Renal cortex interstitium (tissue), 11 donors: ENCODE measurements around the gene ITPRIPL1. TPM values are rescaled to one million over a fixed set of nuclear protein-coding genes. Genes with fewer than 3 reads are reported as not detected.
A peak's percentile ranks its signal among the peaks of the same experiment; 100 is the strongest.

Source experiments
- DNase-seq, 11 donors: peaks; one replicate each; pipeline ENCODE4 v3.0.0-alpha.2; 2013; ENCODE audit warnings: low read depth in 9 of 11, low spot score in 4 of 11; ENCODE audit errors: extremely low read depth in 1 of 11
- polyA plus RNA-seq, 3 donors: library from polyadenylated mRNA; unstranded; fragments of 120-200 nt; gene quantifications; one replicate each; pipeline ENCODE4 v1.2.1, GENCODE V29; 2013; ENCODE audit not compliant: insufficient read length in 3 of 3

ITPRIPL1 gene
- polyA plus RNA-seq, 3 donors = 3.8 to 5.1 (median 4.4) TPM

DNA sequence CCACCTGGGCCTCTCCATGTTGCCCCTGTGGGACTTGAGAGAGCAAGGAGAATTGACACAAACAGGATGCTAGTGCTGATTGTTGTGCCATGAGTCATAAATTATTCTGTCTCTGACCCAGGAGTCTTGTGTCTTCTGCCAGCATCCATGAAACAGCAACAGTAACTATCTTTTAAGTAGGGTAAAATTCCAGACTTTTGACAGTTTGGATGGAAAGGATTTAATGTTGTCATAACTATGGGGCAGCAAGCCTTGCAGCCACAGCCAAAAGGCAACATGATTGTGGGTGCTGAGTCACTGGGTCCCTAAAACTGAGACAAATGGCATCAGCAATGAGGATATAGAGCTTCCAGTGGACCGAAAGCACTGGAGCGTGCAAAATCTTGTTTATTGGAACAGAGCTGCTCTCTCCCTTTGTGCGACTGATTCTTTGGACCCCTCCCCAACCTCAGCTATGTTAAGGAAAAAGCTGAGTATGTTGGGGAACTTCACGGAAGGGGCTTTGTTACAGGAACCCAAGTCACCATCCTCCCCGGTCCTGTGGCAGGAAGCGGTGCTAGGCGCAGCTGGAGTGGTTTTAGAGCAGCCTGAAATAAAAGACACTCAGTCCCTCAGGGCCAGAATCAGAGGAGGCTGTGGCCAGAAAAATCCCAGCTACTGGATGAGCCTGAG is 9.6 kb upstream of the ITPRIPL1 start:
- DNase-seq = no peak

DNA sequence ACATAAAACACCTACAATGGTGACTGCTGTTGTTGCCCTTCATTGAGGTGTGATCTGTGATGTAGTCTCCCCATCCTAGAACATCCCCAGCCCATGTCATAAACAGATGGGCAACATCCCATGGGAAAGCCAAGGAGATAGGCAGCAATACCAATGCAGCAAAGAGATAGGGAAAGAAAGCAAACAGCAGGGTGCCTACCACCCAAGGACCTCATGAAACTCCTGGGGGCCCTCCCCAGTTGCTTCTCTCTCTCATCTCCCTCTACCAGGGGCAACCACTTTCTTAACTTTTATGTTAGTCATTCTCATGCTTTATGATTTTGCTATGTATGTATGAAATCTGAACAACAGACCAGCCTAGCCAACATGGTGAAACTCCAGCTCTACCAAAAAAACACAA is 8.1 kb upstream of the ITPRIPL1 start:
- DNase-seq = no peak

DNA sequence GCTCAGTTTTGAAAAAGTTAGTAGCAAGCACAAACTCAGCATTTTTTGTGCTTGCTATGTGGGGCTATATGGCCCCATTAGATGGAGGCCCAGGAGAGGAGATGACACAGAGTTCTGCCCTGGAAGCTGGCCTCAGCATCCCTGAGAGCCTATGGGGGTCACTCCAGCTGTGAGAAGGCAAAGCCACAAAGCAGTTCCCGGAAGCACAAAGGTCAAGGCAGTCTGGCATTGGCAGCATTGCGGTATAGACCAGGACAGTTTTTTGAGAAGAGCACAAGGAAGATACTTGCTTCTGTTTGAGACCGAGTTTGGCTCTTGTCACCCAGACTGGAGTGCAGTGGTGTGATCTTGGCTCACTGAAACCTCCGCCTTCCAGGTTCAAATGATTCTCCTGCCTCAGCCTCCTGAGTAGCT is 7.5 kb upstream of the ITPRIPL1 start:
- DNase-seq = no peak

DNA sequence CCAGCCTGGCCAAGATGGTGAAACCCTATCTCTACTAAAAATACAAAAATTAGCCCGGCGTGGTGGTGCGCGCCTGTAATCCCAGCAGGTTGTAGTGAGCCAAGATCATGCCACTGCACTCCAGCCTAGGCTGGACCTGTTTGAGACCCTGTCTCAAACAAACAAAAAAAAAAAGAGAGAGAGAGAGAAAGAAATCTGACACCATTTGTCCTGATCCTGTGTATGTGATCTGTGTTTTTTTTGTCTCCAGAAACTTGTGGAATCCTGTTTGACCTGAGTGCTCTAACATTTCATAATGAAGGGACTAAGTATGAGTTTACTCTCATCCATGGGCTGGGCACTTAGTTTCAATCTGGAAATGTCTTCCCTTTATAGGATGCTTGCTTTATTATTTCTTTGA is 6.4 kb upstream of the ITPRIPL1 start:
- DNase-seq = no peak

DNA sequence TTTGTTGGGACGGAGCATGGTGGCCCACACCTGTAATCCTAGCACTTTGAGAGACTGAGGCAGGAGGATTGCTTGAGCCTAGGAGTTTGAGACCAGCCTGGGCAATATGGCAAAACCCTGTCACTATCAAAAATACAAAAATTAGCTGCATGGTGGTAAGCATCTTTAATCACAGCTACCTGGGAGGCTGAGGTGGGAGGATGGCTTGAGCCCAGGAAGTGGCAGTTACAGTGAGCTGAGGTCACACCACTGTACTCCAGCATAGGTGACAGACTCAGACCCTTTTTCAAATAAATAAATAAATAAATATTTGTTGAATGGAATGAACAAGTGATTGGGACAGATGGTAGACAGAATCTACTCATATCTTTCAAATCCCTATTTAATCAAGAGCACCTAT is 5.7 kb upstream of the ITPRIPL1 start:
- DNase-seq = no peak

DNA sequence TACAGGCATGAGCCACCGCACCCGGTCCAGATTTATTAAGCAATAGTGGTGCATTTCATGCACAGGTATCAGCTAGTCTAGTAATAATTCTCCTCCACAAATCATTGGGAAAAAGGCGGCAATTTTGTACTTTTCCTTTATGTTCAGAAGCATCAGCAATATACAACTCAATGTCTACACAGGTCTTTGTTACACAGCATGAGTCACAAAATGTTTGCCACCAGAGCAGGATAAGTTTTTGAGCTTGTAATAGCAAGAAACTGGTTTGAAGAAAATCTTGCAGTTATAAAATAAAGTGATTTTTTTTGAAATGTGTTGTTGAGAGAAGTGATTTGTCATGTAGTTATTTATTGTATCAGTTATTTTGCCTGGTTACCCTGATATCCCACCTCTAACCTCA is 4.8 kb upstream of the ITPRIPL1 start:
- no peak for DNase-seq

DNA sequence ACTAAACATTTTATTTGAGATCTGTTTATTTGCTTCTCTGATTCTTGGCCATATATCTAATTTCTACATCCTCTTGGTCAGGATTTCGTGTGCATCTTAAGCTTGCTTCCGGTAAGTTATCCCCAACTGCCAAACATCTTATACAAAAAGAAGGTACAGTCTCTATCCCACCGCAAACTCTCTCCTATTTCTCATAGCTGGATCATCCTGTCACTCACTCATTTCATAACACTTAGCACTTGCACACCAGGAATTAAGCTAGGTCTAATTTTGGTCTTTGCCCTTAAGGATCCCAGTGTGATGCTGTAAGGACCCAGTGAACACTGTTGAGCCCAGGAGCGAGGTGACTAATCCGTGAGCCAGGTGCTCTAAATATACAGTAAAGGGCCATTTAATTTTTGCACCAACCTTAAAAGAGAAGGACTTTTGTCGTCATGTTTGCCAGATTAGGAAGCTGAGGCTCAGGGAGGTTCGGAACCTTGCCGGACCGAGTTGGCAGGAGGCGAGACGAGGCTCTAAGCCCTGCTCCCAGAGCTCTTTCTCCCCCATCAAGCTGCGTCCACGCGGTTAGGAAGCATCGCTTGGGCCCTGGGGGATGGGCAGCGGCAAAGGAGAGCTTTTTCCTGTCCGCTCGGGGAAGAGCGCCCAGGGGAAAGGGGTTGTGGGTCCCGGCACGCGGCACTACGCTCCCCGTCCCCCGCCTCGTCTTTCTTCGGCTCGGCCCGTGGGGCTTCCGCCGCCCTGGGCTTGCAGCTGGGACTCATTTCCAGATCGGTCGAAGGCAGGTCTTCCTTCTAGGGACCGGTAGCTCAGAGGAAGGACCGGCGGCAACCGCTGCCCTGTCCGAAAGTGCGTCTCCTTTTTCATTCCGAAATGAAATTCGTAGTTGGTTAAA is 4.1 kb upstream of the ITPRIPL1 start:
- peak in 2 of 11 donors; percentile 26 to 28 for DNase-seq

DNA sequence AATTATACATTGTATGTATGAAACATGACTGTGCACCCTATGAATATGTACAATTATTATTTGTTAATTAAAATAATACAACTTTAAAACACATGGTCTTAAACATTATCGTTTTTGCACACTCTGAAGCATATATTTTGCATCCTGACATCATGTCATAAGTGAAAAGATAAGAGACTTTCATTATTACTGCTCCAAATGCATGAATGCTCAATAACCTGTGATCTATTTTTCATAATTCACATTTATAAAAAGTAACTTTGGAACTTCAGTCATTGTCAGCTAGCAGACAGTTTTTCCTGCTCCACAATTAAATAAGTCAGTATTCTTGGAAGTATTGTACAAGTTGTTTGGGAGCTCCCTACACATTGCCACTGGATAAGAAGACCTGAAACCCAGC is 1.3 kb upstream of the ITPRIPL1 start:
- DNase-seq = no peak

DNA sequence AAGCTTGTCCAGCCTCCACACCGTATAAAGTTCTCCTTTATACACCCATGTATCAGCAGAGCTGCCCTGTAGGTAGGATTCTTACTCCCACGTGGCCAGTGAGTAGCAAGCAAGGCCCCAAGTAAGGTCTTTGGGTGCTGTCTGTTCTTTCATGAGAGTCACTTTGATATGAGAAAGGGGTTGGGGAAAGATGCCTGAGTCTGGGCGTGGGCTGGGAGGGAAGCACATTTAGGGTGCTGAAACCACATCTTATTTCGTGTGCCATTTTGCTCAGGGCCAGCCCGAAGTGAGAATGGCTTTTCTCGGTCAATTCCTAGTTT is 436 bp upstream of the ITPRIPL1 start:
- DNase-seq = no peak

DNA sequence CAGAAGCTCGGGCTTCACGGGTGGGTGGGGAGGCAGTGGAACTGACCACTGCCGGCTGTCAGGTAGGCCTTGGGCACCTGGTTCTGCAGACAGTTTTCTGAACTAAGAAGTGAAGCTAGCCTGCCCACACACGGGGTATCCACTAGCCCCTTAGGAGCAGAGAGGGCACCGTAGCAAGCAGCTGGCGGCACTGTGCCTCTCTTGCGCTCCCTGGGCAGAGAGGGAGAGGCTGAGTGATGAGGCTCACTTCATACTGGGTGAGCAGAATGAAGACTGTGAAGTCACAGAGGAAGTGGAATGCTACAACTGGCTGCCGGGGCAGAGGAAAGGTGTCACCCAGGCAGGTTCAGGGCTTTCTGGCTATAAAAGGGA is 753 bp downstream of the ITPRIPL1 start:
- no peak for DNase-seq

DNA sequence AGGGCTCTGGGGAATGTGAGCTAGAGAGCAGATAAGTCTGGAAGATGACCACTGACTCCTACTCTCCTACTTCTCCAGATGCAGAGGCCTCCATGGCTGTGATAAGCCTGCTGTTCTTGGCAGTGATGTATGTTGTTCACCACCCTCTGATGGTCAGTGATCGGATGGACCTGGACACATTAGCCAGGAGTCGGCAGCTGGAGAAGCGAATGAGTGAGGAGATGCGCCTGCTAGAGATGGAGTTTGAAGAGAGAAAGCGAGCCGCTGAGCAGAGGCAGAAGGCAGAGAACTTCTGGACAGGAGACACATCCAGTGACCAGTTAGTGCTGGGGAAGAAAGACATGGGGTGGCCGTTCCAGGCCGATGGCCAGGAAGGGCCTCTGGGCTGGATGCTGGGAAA is 1.4 kb downstream of the ITPRIPL1 start:
- no peak for DNase-seq

DNA sequence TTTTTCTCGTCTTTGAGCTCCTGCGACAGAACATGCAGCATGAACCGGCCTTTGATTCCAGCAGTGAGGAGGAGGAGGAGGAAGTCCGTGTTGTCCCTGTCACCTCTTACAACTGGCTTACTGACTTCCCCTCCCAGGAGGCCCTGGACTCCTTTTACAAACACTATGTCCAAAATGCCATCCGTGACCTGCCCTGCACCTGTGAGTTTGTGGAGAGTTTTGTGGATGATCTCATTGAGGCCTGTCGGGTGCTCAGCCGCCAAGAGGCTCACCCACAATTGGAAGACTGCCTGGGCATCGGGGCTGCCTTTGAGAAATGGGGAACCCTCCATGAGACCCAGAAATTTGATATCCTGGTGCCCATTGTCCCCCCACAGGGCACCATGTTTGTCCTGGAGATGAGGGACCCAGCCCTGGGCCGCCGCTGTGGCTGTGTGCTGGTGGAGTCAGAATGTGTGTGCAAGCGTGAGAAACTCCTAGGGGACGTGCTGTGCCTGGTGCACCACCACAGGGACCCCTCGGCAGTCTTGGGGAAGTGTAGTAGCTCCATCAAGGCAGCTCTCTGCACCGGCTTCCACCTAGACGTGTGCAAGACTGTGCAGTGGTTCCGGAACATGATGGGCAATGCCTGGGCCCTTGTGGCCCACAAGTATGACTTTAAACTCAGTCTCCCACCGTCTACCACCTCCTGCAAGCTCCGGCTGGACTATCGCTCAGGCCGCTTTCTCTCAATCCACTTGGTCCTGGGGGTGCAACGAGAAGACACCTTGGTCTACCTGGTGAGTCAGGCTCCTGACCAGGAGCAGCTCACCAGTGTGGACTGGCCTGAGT is 2.1 kb downstream of the ITPRIPL1 start:
- DNase-seq = no peak

DNA sequence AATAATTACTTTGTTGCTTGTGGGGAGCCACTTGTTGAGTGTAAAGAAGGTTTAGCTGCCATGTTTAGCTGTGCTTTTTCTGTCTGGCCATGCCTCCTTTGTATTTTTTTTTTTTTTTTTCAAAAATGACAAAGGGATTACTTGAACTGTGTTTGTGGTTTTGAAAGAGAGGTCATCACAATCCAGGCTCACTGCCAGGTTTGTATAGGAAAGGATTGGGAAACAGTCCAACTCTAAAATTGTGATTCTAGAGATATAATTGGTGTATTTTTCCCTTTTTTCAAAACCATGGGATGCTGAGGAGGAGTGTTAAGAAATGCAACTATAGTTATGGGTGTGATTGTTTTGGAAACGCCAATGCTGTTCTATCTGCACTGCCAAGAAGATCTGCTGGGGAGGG is 4.3 kb downstream of the ITPRIPL1 start:
- DNase-seq = no peak

DNA sequence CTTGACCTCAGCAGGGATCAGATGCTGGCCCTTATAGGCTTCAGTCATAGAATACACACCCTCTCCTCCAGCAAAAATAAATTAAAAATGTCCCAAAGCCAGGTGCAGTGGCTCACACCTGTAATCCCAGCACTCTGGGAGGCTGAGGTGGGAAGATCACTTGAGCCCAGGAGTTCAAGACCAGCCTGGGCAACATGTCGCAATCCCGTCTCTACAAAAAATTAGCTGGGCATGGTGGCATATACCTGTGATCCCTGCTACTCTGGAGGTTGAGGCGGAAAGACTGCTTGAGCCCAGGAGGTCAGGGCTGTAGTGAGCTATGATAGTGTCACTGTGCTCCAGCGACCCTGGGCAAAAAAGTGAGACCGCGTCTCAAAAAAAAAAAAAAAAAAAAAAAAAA is 4.8 kb downstream of the ITPRIPL1 start:
- DNase-seq = no peak

DNA sequence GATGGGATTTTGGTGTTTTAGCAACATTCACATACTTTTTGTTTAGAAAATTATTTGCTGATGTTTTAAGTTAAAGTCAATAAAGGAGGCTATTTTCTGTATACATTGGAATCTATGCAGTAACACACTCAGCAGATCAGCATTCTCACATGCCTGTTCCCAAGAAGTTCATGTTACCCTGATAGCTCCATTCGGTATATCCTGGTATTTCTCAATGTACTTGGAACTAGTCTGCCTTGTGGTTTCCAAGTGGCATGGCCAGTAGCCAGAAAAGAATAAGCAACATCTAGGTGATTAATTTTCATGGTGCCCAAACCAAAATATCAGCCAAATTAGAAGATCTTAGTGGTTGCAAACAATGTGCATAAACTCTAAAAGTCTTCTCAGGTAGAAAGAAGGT is 5.3 kb downstream of the ITPRIPL1 start:
- DNase-seq = no peak

DNA sequence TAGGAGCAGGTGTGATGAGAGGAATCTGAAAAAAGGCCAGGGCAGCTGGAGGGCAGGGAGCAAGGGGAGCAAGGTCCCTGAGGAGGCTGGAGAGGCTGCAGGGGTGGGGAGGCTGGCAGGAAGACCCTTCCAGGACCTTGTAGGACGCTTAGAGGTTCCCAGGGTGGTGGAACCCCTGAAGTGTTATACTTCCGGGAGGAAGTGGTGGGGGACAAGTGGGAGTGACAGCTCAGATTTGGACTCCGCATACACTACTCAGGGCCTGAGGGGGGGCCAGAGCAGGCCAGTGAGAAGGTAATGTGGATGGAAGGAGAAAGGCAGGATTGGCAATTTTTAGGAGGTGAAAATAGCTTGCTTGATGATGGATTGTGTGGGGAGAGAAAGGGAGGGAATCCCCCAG is 8.6 kb downstream of the ITPRIPL1 start:
- no peak for DNase-seq

DNA sequence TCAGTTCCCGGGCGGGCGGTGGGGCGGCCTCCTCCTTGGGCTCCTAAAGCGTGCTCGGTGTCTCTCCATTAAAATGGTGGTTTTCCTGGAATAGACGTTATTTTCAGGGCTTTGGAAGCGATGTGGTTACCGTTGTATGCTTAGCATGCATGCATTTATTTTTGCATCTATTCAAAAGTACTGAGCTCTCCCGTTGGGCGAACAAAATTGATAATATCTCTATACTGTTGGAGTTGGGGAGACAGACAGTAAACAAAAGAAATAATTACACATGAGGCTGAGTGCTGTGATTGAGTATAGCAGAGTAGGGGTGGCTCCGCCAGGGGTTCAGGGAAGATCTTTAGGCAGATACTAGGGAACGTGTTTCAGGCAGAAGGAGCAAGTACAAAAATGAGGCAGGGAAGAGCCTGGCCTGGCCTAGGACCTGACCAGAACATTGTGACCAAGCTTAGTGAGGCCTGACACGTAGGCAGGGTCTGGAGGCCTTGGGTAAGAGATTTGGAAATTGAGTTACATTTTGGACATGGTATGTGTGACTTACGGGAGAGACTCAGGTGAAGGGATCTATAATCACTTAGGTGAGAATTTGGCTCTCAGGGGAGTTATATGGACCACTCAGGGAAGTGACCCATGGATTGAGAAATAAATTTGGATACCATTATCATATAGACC is 11.1 kb downstream of the ITPRIPL1 start:
- no peak for DNase-seq

DNA sequence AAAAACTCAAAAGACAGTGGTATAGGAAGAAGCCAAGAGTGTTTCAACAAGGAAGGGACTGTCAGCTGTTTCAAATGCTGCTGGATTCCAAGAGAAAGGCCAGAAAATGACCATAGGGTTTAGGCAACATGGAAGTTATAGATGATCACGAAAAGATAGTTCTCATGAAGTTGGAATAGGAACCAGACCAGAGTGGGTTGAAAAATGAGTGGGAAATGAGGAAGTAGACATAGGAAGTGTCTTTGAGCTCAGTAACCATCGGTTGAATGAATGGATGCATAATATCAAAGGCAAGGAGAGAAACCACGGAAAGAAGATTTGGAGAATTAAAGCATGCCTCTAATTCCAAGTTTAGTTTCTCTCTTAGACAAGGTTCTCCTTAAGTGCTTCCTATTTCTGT is 11.8 kb downstream of the ITPRIPL1 start:
- no peak for DNase-seq
